ENCODE measurements around the gene TPP1. TPM values are rescaled to one million over a fixed set of nuclear protein-coding genes. Genes with fewer than 3 reads are reported as not detected.

TPP1 gene
- polyA plus RNA-seq, 4 donors = 61.8 to 134 (median 110) TPM

DNA sequence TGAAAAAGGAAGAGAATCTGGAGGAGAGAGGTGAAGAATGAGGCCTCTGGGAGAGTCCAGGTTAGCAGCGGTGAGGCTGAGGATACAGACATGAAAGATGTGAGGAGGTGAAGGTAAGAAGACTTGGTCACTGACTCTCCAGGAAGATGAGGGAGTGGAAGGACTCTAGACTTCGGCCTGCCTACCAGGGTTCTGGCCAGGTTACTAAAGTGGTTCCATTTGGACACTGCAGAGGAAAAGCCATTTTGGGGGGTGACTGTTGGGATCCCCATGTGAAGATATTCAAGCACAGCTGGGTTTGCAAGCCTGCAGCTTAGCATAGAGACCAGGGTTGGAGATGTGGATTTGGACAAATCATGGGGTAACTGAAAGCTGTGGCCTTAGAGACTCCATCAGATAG, 28.6 kb upstream of the TPP1 start:
- DNase-seq (ENCODE audit: low read depth in 4 of 4, low spot score in 3 of 4) = no peak

DNA sequence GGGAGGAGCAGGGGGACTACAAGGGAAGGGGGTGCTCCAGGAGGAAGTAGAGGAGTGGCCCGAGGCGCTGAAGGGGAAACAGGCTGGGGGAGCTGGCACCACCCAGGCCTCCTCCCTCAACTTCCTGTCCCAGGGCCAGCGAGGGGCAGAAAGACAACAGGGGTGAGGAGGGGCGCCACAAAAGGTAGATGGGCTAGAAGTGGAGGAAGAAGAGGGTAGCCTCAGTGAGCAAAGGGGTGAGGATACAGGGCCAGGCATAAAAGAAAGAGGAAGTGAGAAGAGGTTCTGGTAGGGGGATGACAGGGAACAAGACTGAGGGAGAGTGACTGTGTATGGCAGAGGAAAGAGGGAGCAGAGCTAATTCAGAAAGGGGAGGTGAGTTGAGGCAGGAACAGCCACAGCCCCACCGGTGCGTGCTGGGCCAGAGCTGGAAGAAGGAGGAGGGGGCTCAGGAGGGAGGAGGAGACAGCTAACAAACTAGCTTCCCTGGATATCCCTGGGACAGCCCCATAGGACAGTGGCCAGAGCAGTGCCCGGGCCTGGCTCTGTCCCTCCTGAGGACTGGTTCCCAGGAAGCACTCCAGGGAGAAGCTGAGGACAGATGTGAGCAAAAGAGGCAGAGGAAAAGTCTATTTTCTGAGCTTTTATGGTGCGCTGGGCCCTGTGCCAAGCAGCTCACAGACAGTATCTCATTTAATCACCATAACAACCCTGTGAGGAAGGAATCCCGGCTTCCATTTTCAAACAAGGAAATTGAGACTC, 27.9 kb upstream of the TPP1 start:
- DNase-seq (ENCODE audit: low read depth in 4 of 4, low spot score in 3 of 4) = no peak

DNA sequence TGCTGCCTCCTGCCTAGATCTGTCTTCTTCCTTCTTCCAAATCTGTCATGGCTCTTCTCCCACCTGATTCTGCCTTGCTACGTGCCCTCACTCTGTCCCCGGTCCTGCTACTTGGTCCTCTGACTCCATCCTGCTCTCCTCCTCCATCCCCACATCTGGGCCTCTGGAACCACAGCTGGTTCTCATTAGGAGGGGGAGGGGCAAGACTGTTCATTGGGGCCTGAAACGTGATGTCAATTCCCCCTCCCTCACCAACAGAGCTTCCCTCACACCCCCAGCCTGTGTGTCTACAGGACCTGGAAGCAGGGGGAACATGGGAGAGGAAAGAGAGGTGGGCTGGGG, 27.3 kb upstream of the TPP1 start:
- DNase-seq (ENCODE audit: low read depth in 4 of 4, low spot score in 3 of 4) = no peak

DNA sequence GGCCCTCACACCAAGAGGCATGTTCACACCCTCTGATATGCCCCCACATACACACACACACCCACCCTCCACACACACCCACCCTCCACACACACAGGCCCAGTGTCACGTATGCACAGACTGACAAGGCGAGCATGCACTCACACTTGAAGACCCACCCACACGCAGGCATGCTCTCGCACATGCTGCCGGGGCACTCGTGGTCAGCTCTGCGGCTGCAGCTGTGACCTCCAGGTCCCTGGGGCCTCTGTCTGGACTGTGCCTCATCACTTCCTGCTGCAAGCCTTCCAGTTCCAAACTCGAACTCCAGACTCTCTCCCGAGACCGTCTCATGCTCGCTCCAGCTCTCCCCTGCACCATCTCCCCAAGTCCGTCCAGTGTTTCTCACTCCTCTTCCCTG, 26.8 kb upstream of the TPP1 start:
- DNase-seq (ENCODE audit: low read depth in 4 of 4, low spot score in 3 of 4) = no peak

DNA sequence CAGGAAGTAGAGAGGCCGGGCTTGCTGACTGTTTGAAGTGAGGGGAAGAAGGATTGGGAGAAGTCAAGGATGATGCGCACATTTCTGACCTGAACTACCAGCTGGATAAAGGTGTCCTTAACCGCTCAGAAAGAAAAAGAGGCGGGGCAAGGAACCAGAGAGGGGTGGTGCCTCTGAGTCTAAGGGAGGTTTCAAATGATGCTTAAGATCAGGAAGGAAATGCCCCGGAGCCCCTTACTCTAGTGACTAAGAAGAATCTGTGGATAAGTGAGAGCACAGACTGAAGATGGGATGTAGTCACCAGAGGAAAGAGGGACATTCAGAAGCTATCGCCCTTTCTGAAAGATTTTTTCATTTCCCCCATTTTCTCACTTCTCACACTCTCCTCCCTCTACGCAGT, 23.7 kb upstream of the TPP1 start:
- DNase-seq (ENCODE audit: low read depth in 4 of 4, low spot score in 3 of 4) = no peak

DNA sequence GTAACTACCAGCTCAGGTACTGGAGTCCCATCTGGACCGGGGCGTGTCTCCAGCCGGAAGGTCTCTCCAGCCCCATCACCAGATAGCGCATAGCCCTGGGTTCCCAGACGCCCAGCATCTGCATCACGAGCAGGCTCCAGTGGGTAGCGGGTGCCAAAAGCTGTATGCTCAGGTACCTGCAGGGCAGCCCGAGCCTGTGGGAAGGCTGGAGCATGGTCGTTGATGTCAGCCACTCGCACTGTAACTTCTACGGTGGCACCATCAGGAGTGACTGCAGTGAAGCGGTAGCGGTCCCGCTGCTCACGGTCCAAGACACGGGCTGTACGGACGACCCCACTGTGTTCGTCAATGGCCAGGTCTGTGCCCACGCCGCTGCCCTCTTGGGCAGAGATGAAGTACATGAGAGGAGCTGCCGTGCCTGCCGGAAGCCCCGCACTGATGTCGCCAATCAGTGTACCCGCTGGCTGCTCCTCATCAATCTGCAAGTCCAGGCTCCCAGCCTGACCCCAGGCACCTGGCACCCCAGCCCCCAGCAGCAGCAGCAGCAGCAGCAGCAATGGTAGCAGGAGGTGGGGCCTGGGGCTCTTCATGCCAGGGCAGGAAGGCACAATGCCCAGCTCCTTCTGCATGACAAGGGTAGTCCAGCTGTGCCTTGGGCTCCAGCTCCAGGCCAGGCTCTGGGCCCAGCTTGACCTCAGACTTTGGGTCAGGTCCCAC, 21.9 kb upstream of the TPP1 start:
- no peak for DNase-seq (ENCODE audit: low read depth in 4 of 4, low spot score in 3 of 4)

DNA sequence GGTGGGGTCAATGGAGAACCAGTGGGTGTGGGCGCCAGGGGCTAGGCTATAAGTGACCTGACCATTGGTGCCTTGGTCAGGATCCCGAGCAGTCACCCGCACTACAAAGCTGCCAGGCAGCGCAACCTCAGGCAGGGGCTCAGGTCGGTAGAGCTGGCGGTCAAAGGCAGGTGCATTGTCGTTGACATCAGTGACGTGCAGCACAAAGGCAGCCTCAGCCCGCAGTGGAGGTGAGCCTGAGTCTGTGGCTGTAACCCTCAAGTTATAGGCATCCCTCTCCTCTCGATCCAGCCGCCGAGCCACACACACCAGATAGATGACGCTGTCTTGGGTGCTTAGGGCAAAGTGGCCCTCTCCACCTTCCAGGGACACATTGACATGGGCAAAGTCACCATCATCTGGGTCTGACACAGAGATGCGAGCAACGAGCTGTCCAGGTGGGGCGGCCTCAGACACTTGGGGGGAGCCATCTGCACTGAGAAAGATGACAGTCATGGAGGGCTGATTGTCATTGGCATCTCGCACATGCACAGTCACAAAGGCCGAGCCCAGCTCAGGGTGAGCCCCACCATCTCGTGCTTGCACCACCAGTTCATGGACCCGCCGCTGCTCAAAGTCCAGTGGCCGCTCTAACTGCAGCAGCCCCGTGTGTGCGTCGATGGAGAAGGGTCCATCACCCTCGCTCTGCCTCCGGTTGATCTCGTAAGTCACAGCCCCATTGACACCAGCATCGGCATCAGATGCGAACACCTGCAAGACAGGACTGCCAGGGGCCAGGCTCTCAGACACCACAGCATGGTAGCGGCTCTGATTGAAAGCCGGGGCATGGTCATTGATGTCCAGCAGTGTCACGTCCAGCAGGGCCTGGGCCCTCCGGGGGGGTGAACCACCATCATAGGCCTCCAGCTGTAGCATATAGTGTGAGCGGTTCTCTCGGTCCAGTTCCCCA, 21.1 kb upstream of the TPP1 start:
- no peak for DNase-seq (ENCODE audit: low read depth in 4 of 4, low spot score in 3 of 4)

DNA sequence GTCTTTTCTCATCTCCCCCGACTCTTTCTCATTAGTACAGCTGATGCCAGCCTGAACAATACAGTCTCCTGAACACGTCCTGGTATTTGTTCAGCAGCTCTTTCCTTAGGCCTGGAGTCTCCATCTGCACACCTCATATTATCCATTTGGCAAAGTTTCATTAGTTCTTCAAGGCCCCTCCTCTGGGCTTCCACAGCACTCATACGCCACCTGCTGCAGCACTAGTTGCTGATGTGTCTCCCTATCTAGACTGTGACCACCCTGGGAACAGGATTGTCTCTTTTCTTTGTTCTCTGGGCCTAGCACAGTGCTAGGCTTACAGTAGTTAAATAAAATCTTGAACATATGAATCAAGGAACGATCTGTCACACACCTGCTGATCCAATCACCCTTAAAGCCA, 19.2 kb upstream of the TPP1 start:
- DNase-seq (ENCODE audit: low read depth in 4 of 4, low spot score in 3 of 4) = no peak

DNA sequence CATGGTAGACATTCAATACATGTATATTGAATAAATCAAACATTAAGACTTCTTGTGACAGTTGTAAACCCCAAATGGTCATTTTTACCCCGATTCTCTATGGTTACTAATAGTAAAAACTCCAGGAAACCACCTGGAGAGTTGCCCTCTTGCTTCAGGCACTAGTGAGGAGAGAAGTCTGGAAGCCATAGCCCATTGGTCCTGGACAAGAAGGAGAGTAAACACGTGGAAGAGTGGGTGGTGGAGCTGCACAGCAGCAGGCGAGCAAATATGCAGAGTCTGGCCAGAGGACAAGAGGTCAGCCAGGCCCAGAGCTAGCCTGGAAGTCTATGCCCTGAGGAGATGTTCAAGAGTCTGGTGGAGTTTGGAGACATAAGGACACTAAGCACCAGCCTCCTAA, 18.6 kb upstream of the TPP1 start:
- DNase-seq (ENCODE audit: low read depth in 4 of 4, low spot score in 3 of 4) = no peak

DNA sequence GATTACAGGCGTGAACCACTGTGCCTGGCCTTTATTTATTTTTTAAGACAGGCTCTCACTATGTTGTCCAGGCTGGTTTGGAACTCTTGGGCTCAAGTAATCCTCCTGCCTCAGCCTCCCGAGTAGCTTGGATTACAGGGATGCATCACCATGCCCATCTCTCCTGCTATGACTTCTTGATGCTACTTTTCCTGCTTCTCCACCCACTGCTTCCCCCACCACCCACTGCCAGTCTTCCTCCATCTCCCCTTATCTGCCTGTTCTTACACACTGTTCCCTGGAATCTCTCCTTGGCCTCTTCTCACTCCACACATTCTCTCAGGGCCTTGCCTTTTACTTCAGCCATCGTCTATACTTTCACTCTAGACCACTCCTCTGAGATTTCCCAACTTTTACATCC, 17.3 kb upstream of the TPP1 start:
- no peak for DNase-seq (ENCODE audit: low read depth in 4 of 4, low spot score in 3 of 4)

DNA sequence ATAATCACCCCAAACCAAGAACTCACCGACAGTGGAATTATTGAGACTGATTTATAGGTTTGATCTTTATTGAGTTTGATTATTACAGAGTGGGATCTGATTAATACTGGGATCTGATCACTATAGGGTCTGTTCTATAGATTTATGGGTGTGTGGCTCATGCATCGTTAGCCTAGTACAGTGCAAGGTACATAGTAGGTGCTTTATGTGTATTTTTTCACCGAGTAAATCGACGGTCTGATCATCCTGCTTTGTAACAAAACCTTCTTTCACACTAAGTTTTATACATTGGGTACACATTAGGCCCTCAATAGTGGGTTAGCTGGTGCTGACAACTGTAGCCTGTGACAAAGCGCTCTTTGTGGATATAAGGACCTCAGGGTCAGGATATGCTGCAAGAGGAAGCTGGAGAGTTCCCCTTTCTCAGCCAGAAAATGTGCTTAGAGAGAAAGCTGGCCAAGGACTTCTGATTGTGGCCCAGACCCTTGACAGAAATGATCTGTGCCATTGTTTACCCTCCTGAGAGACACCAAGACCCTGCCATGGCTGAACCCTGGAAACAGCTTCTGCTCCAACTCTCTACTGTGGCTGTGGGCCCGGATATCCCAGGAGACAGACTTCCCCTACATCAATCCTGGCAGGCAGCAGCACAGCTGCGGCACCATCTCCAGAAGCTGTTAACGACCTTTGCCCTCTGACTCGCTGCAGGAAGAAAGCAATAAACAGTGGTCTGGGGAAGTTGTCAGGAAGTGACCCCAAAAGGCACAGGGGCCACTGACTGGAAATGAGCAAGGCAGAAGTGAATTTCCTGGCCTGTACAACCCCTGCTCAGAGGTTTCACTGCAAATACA, 16.1 kb upstream of the TPP1 start:
- no peak for DNase-seq (ENCODE audit: low read depth in 4 of 4, low spot score in 3 of 4)

DNA sequence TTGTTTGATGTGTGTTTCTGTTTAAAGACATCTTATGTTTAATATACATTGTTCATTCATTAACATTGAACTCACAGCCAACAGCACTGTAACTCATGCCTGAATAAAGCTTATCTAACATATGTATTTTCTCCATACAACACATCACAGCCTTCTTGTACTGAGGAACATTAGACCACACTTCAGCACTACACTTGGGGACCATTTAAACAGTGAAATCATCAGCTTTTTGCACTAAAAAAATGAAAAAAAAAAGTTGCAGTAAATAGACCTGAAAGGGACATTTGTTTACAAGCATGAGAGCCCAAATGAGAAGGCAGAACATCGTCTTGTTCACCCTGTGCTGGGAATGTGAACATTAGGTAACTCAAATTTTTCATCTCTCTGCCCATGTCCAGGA, 15.3 kb upstream of the TPP1 start:
- no peak for DNase-seq (ENCODE audit: low read depth in 4 of 4, low spot score in 3 of 4)

DNA sequence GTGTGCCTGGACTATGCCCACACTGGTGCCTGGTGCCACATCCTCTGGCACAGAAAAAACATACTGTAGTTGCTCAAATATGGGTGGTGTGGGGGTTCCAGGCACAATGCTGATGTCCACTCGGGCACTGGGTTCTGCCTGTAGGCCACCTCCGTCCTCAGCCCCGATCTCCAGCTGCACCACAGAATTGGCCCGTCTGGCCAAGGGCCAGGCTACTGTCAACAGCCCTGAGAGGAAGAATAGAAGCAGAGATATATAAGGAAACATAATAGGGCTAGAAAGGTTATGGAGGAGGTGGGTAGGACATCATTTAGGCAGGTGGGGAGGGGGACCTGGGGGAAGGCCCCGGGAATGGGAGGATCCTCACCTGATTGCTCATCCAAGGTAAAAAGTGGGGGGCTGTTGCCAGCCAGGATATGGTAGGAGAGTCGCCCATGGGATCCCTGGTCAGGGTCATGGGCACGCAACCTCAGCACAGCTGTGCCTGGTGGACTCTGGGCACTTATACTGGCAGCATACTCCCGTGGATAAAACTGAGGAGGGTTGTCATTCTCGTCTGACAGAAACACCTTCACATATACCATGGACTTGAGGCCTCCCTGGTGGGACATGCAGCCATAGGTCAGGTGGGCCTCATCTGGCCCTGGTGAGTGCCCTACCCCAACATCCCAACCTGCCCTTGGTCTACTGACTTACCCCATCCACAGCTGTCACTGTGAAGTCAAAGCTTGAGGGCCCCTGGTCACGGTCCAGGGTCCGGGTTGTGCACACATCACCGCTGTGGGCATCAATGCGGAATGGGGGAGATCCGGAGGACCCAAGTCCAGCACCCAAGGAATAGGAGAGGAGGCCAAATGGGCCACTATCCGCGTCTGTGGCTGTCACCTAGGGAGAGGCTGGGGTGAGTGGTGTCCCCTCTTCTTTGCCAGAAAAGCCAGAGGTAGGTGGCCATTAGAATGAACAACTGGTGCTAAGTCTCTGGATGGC, 14.5 kb upstream of the TPP1 start:
- DNase-seq (ENCODE audit: low read depth in 4 of 4, low spot score in 3 of 4) = no peak

DNA sequence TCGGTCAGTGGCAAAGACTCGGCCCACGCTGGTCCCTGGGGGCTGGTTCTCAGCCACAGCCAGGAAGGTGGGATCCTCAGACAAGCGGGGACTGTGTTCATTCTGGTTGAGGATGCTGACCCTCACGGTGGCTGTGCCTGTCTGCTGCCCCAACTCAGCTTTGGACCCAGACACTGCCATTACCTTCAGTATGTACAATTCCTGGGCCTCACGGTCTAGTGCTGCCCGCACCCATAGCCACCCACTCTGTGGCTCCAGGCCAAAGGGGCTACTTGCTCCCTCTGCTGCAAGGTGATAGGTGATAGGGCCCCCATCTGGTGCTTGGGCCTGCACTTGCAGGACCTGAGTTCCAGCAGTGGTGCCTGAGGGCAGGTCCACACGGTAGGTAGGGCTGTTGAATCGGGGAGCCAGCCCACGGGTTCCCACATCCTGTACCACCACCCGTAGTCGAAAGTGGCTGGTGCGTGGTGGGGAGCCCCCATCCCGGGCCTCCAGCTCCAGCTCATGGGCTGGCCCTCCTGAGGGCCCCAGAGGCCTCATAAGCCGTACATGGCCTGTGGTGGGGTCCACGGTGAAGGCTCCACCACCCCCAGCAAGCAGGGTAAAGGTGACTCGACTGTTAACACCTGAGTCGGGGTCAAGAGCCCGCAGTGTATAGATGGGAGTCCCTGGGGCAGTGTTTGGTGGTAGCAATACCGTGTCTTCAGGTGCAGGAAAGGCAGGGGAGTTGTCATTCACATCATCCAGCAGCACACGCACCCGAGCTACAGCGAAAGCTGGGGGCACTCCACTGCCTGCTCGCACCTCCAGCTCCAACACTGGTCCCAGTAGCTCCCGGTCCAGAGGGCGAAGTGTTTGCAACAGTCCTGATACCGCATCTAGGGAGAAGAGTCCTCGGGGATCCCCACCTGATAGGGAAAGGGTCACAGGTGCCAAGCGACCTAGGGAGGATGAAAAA, 13.2 kb upstream of the TPP1 start:
- no peak for DNase-seq (ENCODE audit: low read depth in 4 of 4, low spot score in 3 of 4)

DNA sequence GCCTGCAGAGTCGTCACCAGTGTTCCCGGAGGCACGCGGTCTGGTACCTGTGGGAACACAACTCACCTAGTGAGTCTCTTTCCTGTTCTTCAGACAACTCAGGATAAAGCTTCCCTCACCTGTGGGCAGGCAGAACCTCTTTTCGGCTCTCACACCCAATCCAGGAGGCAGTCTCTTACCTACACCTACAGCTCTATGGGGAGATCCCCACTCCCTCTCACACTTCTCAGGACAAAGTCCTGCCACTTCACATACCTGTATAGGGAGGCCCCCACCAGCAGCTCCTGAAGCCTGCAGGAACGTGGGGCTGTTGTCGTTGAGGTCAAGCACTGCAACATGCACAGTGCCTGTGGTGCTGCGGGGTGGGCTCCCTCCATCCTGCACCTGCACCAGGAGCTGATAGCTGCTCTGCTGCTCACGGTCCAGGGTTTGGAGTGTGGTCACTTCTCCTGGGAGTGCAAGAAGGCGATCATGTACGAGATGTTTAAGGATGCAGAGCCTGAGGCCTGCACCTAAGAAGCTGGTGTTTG, 12.2 kb upstream of the TPP1 start:
- DNase-seq (ENCODE audit: low read depth in 4 of 4, low spot score in 3 of 4) = no peak

DNA sequence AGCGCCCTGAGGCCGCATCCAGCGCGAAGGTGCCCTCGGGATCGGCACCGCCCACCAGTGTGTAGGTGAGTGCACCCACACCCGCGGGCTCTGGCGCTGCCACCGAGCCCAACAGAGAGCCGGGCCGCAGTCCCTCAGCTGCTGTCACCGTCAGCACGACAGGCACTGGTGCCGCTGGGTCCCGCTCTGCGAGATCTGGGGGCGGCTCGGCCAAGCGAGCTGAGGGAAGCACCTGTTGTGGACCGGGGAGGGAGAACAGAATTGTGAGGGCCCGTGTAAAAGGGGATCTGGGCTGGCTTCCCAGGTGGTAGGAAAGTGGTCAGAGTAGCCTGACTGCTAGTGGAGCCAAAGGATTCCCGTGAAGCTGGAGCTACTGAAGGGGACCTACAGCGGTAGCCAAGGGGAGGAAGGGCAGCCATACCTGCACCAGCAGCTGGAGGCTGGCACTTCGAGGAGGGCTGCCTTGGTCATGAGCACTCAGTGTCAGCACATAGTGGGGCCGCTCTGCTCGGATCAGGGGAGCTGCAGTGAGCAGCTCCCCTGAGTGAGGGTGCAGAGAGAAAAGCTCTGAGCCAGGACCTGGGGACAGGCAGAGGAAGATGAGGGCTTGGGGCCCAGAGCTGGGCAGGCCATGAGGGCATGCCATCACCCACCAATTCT, 11.5 kb upstream of the TPP1 start:
- DNase-seq (ENCODE audit: low read depth in 4 of 4, low spot score in 3 of 4) = no peak

DNA sequence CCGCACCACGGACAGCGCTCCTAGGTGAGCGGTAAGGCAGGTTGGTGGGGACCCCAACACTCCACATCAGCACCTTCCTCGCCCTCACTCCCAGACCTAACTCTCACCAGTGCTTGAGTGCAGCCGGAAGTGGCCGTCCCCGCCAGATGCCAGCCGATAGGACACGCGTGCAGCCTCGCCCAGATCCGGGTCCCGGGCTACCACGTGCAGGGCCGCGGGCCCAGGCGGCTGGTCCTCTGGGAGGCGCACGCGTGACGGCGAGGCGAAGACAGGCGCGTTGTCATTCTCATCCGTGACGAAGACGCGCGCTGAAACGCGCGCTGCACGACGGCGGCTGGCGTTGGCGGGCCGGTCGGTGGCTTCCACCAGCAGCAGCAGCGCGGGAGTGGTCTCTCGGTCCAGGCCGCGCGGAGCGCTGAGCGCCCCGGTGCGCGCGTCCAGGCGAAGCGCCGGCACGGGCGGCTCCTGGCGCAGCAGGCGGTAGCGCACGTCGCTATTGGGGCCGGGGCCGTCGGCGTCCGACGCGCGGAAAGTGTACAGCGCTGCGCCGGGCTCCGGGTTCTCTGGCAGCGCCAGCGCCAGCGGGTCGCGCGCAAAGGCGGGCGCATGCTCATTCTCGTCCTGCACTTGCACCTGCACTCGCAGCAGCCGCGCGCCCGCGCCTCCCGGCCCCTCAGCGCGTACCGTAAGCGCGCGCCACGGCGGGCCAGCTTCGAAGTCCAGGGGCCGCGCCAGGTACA, 10.8 kb upstream of the TPP1 start:
- no peak for DNase-seq (ENCODE audit: low read depth in 4 of 4, low spot score in 3 of 4)
